Measurements from ENCODE around the gene KCNIP1. TPM values are rescaled to one million over a fixed set of nuclear protein-coding genes. Genes with fewer than 3 reads are reported as not detected.

KCNIP1 gene
- total RNA-seq, 2 donors from 2014 or later = 1.6 to 13.5 TPM

DNA sequence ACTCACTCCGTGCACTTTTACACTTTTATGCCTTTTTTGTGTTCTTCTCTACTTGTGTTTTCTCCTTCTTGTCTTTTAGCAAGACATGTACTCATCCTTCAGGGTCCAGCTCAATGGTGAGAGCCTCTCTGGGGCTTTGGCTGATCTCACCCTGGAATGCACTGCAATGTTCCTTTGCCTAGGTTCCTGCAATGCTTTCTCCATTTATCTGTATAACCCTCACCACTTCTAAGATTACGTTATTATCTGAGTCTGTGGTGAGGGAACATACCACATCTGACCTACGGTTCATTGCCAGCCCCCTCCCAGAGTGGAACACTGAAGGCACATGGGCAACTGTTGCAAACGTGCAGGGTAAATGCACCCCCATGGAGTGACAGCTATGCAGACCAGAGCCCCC, 47.3 kb downstream of the KCNIP1 start:
- intact Hi-C loops (cut with DNase I) = loop anchor here (10.0 kb wide), 1 partner anchor 116 kb away; no protein-coding TSS in a partner anchor
- DNase-seq (ENCODE audit: low spot score) = no peak
- no peaks in the 10 kb centered on the region for H3K9me3 ChIP-seq
- WGBS = 83% methylated on average over 4 of the region's 4 CpGs
- H3K36me3 ChIP-seq = no peaks in the 10 kb centered on the region
- H3K27me3 ChIP-seq (replicated peaks; ENCODE audit: insufficient read depth) = no peaks in the 10 kb centered on the region
- H3K4me3 ChIP-seq = no peak overlapping the region
- no peaks in the 10 kb centered on the region for H3K4me1 ChIP-seq (replicated peaks)
- TF ChIP-seq POLR2A (IDR thresholded peaks at IDR 0.05) (no peak), POLR2AphosphoS5 (IDR thresholded peaks at IDR 0.05) (no peak)
- TF ChIP-seq, protein P1, sequence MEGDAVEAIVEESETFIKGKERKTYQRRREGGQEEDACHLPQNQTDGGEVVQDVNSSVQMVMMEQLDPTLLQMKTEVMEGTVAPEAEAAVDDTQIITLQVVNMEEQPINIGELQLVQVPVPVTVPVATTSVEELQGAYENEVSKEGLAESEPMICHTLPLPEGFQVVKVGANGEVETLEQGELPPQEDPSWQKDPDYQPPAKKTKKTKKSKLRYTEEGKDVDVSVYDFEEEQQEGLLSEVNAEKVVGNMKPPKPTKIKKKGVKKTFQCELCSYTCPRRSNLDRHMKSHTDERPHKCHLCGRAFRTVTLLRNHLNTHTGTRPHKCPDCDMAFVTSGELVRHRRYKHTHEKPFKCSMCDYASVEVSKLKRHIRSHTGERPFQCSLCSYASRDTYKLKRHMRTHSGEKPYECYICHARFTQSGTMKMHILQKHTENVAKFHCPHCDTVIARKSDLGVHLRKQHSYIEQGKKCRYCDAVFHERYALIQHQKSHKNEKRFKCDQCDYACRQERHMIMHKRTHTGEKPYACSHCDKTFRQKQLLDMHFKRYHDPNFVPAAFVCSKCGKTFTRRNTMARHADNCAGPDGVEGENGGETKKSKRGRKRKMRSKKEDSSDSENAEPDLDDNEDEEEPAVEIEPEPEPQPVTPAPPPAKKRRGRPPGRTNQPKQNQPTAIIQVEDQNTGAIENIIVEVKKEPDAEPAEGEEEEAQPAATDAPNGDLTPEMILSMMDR (IDR thresholded peaks at IDR 0.05) = no peak
- H3K27ac ChIP-seq = no peak overlapping the region

- Histone ChIP-seq H3K4me1 (replicated peaks) (no peaks in the 10 kb centered on the region), H3K4me3 (no peak overlapping the region), H3K27ac (no peak overlapping the region), H3K27me3 (replicated peaks; ENCODE audit: insufficient read depth) (no peaks in the 10 kb centered on the region), H3K9me3 (no peaks in the 10 kb centered on the region), H3K36me3 (no peaks in the 10 kb centered on the region)
- intact Hi-C loops (cut with DNase I) = loop anchor here (10.0 kb wide), 1 partner anchor 117 kb away; no protein-coding TSS in a partner anchor
- 97% methylated on average over 7 of the region's 7 CpGs for WGBS
- DNase-seq (ENCODE audit: low spot score) = no peak
- TF ChIP-seq, protein P1 (IDR thresholded peaks at IDR 0.05) = no peak
- TF ChIP-seq POLR2A (IDR thresholded peaks at IDR 0.05) = no peak
Observed at GRCh38 chr5:170551622-170552021, 47.8 kb downstream of the KCNIP1 start.

DNA sequence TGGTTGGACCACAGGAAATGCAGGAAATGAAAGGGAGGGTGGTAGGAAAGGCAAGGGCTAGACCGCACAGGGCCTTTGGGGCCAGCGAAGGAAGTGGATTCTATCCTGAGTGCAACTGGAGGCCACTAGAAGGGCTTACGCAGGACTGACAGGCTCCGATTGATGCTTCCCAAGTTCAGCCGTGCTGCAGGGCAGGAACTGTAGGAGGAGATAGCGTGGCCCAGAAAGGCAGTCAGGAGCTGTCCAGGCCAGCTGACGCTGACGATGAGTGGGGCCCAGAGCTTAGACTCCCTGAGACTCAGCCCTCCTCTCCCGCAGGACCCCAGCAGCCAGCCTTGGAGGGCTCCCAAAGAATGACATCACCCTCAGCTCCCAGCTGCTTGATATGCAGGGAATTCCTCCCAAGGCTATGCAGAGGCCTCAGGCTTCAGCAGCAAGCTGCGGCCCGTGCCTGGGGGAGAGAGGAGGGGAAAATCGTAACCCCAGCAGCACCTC, 48.8 kb downstream of the KCNIP1 start:
- 10% methylated on average over 12 of the region's 12 CpGs for WGBS
- Histone ChIP-seq H3K36me3 (no peaks in the 10 kb centered on the region), H3K27me3 (replicated peaks; ENCODE audit: insufficient read depth) (no peaks in the 10 kb centered on the region), H3K9me3 (no peaks in the 10 kb centered on the region), H3K27ac (no peak overlapping the region), H3K4me1 (replicated peaks) (no peaks in the 10 kb centered on the region), H3K4me3 (no peak overlapping the region)
- TF ChIP-seq POLR2A (IDR thresholded peaks at IDR 0.05) (no peak), POLR2AphosphoS5 (IDR thresholded peaks at IDR 0.05) (no peak)
- TF ChIP-seq, protein P1 (IDR thresholded peaks at IDR 0.05) = no peak
- intact Hi-C loops (cut with DNase I) = loop anchor here (10.0 kb wide), 1 partner anchor 118 kb away; no protein-coding TSS in a partner anchor
- DNase-seq (ENCODE audit: low spot score) = no peak

DNA sequence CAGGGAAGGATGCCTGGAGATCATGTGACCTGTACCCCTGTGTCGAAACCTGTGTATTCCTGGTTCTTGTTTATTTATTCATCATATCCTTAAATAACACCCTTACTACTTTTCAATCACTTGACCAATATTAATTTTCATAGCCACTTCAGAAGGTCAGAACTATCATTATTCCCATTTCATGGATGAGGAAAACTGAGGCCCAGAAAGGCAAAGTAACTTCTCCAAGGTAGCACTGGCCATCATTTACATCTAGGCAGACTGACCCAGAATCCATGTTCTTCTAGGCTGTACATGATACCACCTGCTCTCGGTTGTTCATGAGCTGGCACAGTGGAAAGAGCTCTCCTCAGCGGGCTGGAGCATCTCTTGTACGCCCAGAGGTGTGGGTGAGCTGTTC, 49.4 kb downstream of the KCNIP1 start:
- H3K4me1 ChIP-seq (replicated peaks) = no peaks in the 10 kb centered on the region
- WGBS = 73% methylated on average over 4 of the region's 4 CpGs
- no peaks in the 10 kb centered on the region for H3K9me3 ChIP-seq
- H3K4me3 ChIP-seq = no peak overlapping the region
- no peaks in the 10 kb centered on the region for H3K27me3 ChIP-seq (replicated peaks; ENCODE audit: insufficient read depth)
- intact Hi-C loops (cut with DNase I) = loop anchor here (10.0 kb wide), 1 partner anchor 118 kb away; no protein-coding TSS in a partner anchor
- H3K36me3 ChIP-seq = no peaks in the 10 kb centered on the region
- DNase-seq (ENCODE audit: low spot score) = no peak
- TF ChIP-seq POLR2AphosphoS5 (IDR thresholded peaks at IDR 0.05) = no peak
- TF ChIP-seq POLR2A (IDR thresholded peaks at IDR 0.05) = no peak
- TF ChIP-seq, protein P1 (IDR thresholded peaks at IDR 0.05) = no peak
- no peak overlapping the region for H3K27ac ChIP-seq
